HCT116 (cell line): ENCODE data around the gene SOCS3.

Experiments
- EZH2phosphoT487 ChIP-seq: fragments of 200-600 bp; IDR thresholded peaks from 2 replicates; pipeline ENCODE4 v1.6.1; 2018; ENCODE audit warnings: antibody characterized with exemption, borderline replicate concordance
- SIN3A ChIP-seq: IDR thresholded peaks from 2 replicates; pipeline ENCODE4 v1.6.1; 2012; ENCODE audit warnings: low read depth
- YY1 ChIP-seq: IDR thresholded peaks from 2 replicates; pipeline ENCODE4 v1.6.1; 2011; ENCODE audit warnings: low read length, low read depth, moderate library complexity, mild to moderate bottlenecking; ENCODE audit not compliant: insufficient replicate concordance; ENCODE audit errors: extremely low read depth
- TF ChIP-seq, protein P1 (sequence below), 3 experiments: fragments of 200-600 bp in 1 of 3; sonication (generic) in 1 of 3; IDR thresholded peaks in 2 of 3; conservative IDR thresholded peaks in 1 of 3; 2 replicates each; pipeline ENCODE4 v1.5.1; 2012 to 2017; ENCODE audit warnings: low read depth in 2 of 3, low read length in 2 of 3, antibody characterized with exemption in 1 of 3, borderline replicate concordance in 1 of 3, control low read depth in 1 of 3, mild to moderate bottlenecking in 1 of 3, mixed read lengths in 1 of 3, mixed run types in 1 of 3, moderate library complexity in 1 of 3; ENCODE audit not compliant: insufficient read depth in 1 of 3
- TF ChIP-seq, protein P2 (sequence below): IDR thresholded peaks from 2 replicates; pipeline ENCODE4 v1.6.1; 2012
- TF ChIP-seq, protein P3 (sequence below): IDR thresholded peaks from 2 replicates; pipeline ENCODE4 v1.6.1; 2012

DNA sequence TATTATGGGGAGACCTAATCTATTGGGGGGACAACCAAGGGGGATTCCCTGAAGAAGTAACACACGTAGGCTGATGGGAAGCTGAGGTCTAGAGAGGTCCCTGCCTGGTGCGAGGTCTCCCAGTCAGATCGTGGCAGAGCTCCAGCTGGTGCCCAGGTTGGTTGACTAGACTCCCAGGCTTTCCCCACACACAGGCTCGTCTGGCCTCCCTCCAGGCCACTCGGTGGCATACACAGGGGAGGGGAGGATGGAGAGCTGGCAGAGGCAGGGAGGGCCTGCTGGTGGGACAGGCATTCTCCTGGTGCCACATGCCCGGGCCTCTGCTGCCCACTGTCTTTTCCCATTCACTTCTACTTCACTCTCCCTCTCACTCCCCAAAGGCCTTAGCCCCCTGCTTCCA, 8.5 kb upstream of the SOCS3 start:
- TF ChIP-seq, protein P1, sequence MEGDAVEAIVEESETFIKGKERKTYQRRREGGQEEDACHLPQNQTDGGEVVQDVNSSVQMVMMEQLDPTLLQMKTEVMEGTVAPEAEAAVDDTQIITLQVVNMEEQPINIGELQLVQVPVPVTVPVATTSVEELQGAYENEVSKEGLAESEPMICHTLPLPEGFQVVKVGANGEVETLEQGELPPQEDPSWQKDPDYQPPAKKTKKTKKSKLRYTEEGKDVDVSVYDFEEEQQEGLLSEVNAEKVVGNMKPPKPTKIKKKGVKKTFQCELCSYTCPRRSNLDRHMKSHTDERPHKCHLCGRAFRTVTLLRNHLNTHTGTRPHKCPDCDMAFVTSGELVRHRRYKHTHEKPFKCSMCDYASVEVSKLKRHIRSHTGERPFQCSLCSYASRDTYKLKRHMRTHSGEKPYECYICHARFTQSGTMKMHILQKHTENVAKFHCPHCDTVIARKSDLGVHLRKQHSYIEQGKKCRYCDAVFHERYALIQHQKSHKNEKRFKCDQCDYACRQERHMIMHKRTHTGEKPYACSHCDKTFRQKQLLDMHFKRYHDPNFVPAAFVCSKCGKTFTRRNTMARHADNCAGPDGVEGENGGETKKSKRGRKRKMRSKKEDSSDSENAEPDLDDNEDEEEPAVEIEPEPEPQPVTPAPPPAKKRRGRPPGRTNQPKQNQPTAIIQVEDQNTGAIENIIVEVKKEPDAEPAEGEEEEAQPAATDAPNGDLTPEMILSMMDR (IDR thresholded peaks at IDR 0.05 in 2 of 3, conservative IDR thresholded peaks at IDR 0.05 in 1 of 3; ENCODE audit: borderline replicate concordance in 1 of 3, insufficient read depth in 1 of 3, low read depth in 2 of 3, low read length in 2 of 3): no peak
- TF ChIP-seq SIN3A (no peak), YY1 (no peak), EZH2phosphoT487 (no peak)
- TF ChIP-seq, protein P2, sequence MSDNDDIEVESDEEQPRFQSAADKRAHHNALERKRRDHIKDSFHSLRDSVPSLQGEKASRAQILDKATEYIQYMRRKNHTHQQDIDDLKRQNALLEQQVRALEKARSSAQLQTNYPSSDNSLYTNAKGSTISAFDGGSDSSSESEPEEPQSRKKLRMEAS: no peak
- TF ChIP-seq, protein P3, sequence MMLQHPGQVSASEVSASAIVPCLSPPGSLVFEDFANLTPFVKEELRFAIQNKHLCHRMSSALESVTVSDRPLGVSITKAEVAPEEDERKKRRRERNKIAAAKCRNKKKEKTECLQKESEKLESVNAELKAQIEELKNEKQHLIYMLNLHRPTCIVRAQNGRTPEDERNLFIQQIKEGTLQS: no peak
